ENCODE measurements around the gene PDCD1.
"Not testable (repeated sequence)": the region's sequence is repeated elsewhere in the genome, so short reads cannot be mapped to it uniquely, and the experiment has no call there.

Gene PDCD1

GRCh38 chr2:241811201-241811951, 47.3 kb downstream of the PDCD1 start:
- DNase-seq, result no peak

GRCh38 chr2:241810307-241811200, 48.1 kb downstream of the PDCD1 start:
- DNase-seq, result no peak

GRCh38 chr2:241809383-241810306, 49.0 kb downstream of the PDCD1 start:
- DNase-seq, result no peak

- DNase-seq, result no peak
Measured at GRCh38 chr2:241808721-241809382, 49.8 kb downstream of the PDCD1 start, which contains the start of gene NEU4. Gene NEU4 (plus strand): TSS chr2:241809193. CDS start chr2:241814485, 5,292 bp downstream.

- DNase-seq, result no peak
Measured at GRCh38 chr2:241808051-241808720, 50.5 kb downstream of the PDCD1 start.

GRCh38 chr2:241806217-241806616, 52.5 kb downstream of the PDCD1 start:
- not testable (repeated sequence) for DNase-seq

GRCh38 chr2:241804326-241805229, 54.1 kb downstream of the PDCD1 start:
- no peak for DNase-seq

- DNase-seq, result peak; percentile 38
Measured at GRCh38 chr2:241803387-241804325, 55.0 kb downstream of the PDCD1 start.

GRCh38 chr2:241802421-241803318, 56.0 kb downstream of the PDCD1 start:
- no peak for DNase-seq

GRCh38 chr2:241801611-241802420, 56.9 kb downstream of the PDCD1 start:
- no peak for DNase-seq

GRCh38 chr2:241800198-241800903, 58.3 kb downstream of the PDCD1 start:
- not testable (repeated sequence) for DNase-seq

All from NCI-H1092 treated with DMSO at 0.1 percent for 48 hours (cell line).